ENCODE results near the gene CDH2. TPM values are rescaled to one million over a fixed set of nuclear protein-coding genes. Genes with fewer than 3 reads are reported as not detected.

CDH2 gene
- total RNA-seq, 1 donor from 2014 or later = 370 TPM

DNA sequence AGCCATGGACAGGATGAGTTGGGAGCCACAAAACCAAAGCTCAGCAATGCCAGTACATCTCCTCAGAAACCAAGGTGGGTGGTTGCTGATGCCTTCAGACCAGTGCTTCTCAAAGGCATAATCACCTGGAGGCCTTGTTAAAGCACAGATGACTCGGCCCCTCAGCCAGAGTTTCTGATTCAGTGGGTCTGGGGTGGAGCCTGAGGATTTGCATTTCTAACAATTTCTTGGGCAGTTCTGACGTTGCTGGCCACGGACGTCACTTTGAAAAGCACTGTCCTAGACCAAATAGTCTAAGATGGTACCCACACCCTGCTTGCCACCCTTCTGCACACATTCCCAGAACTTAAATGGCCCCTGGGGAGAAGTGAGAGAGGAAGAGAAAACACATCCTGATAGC is 24.1 kb upstream of the CDH2 start:
- Histone ChIP-seq H3K27me3 (ENCODE audit: low read depth) (no peaks in the 10 kb centered on the region), H3K36me3 (no peaks in the 10 kb centered on the region), H3K27ac (replicated peaks) (no peak overlapping the region), H3K4me3 (no peak overlapping the region), H3K4me1 (no peaks in the 10 kb centered on the region), H3K9me3 (replicated peaks) (no peaks in the 10 kb centered on the region)
- intact Hi-C loops (cut with micrococcal nuclease) = no loop called here
- no peak for DNase-seq
- TF ChIP-seq, protein P1, sequence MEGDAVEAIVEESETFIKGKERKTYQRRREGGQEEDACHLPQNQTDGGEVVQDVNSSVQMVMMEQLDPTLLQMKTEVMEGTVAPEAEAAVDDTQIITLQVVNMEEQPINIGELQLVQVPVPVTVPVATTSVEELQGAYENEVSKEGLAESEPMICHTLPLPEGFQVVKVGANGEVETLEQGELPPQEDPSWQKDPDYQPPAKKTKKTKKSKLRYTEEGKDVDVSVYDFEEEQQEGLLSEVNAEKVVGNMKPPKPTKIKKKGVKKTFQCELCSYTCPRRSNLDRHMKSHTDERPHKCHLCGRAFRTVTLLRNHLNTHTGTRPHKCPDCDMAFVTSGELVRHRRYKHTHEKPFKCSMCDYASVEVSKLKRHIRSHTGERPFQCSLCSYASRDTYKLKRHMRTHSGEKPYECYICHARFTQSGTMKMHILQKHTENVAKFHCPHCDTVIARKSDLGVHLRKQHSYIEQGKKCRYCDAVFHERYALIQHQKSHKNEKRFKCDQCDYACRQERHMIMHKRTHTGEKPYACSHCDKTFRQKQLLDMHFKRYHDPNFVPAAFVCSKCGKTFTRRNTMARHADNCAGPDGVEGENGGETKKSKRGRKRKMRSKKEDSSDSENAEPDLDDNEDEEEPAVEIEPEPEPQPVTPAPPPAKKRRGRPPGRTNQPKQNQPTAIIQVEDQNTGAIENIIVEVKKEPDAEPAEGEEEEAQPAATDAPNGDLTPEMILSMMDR (IDR thresholded peaks at IDR 0.05; ENCODE audit: borderline replicate concordance) = no peak

DNA sequence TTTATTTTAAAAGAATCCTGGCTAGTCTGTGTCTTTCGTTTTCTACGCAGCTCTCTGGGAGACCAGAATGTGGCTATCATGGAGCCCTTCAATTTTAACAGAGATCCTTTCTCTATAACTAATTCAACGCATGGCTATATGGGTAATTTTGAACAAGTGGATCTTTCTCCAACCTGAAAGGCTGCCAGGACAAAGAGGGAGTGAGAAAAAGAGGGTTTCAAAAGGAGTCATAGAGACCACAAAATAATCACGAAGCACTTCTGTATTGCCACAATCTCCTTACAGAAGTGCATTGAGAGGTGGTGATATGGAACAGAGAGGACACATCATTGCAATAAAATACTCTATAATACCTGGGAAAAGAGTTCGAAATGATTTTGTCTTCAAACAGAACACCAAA is 21.7 kb upstream of the CDH2 start:
- no peaks in the 10 kb centered on the region for H3K4me1 ChIP-seq
- intact Hi-C loops (cut with micrococcal nuclease) = no loop called here
- H3K27me3 ChIP-seq (ENCODE audit: low read depth) = no peaks in the 10 kb centered on the region
- TF ChIP-seq, protein P1 (IDR thresholded peaks at IDR 0.05; ENCODE audit: borderline replicate concordance) = no peak
- DNase-seq = no peak
- no peaks in the 10 kb centered on the region for H3K36me3 ChIP-seq
- H3K27ac ChIP-seq (replicated peaks) = no peak overlapping the region
- no peak overlapping the region for H3K4me3 ChIP-seq
- H3K9me3 ChIP-seq (replicated peaks) = no peaks in the 10 kb centered on the region

DNA sequence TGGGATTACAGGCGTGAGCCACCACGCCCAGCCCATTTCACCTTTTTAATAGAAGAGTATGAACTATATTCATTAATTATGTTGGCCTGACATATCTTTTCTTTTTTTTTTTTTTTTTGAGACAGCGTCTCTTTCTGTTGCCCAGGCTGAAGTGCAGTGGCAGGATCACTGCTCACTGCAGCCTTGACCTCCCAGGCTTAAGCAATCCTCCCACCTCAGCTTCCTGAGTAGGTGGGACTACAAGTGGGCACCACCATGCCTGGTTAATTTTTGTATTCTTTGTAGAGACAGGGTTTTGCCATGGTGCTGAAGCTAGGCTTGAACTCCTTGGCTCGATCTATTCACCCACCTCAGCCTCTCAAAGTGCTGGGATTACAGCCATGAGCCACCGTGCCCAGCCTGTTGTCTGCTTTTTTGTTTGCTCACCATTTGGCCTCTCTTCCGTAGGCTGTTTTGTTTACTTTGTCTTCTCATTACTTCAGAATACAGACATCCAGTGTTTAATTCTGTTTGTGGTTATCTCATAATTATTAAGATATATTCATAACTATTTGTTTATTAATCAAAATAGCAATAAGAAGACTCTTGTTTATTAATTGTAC is 16.3 kb upstream of the CDH2 start:
- H3K4me1 ChIP-seq = no peaks in the 10 kb centered on the region
- H3K9me3 ChIP-seq (replicated peaks) = no peaks in the 10 kb centered on the region
- intact Hi-C loops (cut with micrococcal nuclease) = no loop called here
- H3K4me3 ChIP-seq = no peak overlapping the region
- TF ChIP-seq, protein P1 (IDR thresholded peaks at IDR 0.05; ENCODE audit: borderline replicate concordance) = no peak
- H3K27me3 ChIP-seq (ENCODE audit: low read depth) = no peaks in the 10 kb centered on the region
- no peak overlapping the region for H3K27ac ChIP-seq (replicated peaks)
- no peaks in the 10 kb centered on the region for H3K36me3 ChIP-seq
- DNase-seq = no peak

DNA sequence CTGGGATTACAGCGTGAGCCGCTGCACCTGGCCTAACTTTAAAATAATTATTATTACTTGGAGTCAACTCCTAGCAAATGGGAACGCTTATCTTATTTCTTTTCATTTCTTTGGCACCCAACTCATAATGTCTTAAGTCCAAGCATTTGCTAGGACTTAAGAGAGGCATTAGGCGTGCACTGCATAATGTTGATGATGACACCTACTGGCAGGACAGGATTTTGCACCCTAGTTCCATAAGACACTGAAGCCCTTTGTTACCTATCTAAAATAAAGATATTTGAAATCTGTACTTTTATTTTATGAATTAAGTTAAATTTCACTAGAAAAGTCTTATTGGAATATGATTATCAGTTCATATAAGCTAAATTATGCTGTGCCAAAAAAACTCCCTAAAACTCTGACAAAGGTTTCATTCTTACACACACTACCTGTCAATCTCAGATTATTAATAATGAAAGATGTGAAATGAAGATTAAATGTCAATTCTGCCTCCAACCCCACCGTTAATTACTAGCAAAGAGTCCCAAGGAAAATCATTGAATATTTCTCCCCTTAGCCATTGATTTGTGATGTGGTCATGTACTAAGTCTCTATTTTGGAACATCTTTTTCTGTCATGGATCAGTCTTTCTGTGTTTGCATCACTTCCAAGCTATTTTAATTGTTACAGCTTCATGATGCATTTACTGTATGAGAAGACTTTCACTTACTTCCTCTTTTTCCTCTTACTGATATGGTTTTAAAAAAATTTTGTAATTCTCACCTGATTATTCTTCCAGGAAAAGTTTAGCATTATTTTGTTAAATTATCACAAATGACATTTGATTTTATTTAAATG is 12.7 kb upstream of the CDH2 start:
- Histone ChIP-seq H3K27me3 (ENCODE audit: low read depth) (no peaks in the 10 kb centered on the region), H3K36me3 (no peaks in the 10 kb centered on the region), H3K4me3 (no peak overlapping the region), H3K27ac (replicated peaks) (no peak overlapping the region), H3K4me1 (no peaks in the 10 kb centered on the region), H3K9me3 (replicated peaks) (no peaks in the 10 kb centered on the region)
- TF ChIP-seq, protein P1 (IDR thresholded peaks at IDR 0.05; ENCODE audit: borderline replicate concordance) = peak; percentile 62
- no peak for DNase-seq
- intact Hi-C loops (cut with micrococcal nuclease) = no loop called here

DNA sequence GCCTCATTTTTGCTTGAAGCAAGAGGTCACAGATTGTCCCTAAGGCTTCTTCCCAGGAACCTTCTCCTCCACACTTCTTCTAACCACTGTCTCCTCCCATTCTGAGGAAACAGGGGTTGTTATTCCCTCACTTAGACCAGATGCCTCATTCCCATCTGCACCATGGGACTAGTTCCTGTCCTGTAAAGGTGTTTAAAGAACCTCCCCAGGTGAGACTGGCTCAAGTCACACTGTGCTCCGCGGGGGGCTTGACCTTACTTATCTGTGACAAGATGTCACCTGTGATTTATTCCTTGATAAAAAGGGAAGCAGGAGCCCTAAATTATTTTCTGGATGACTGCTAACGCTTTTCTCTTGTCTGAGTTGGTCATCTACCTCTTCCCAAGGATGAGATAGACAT is 8.2 kb upstream of the CDH2 start:
- peaks cover 2% of the 10 kb centered on the region for H3K27me3 ChIP-seq (ENCODE audit: low read depth)
- intact Hi-C loops (cut with micrococcal nuclease) = no loop called here
- H3K4me1 ChIP-seq = peaks cover 14% of the 10 kb centered on the region
- no peak overlapping the region for H3K27ac ChIP-seq (replicated peaks)
- TF ChIP-seq, protein P1 (IDR thresholded peaks at IDR 0.05; ENCODE audit: borderline replicate concordance) = no peak
- no peak for DNase-seq
- no peaks in the 10 kb centered on the region for H3K9me3 ChIP-seq (replicated peaks)
- no peaks in the 10 kb centered on the region for H3K36me3 ChIP-seq
- no peak overlapping the region for H3K4me3 ChIP-seq
